ENCODE results near the gene PSMD2.
A peak's percentile ranks its signal among the peaks of the same experiment; 100 is the strongest.

GRCh38 chr3:184354121-184354728, 55.2 kb downstream of the PSMD2 start:
- TF ChIP-seq CTCF (IDR thresholded peaks at IDR 0.05) (peak; percentile 55 to 75 (median 66)), POLR2A (IDR thresholded peaks at IDR 0.05) (no peak)

All from heart left ventricle (tissue), 13 donors.